Tibial artery (tissue), 4 donors: ENCODE data around the gene AMIGO3.
A peak's percentile ranks its signal among the peaks of the same experiment; 100 is the strongest.

Experiments used
- DNase-seq, 2 donors: peaks; one replicate each; pipeline ENCODE4 v3.0.0-alpha.2; 2019
- H3K27ac ChIP-seq, 2 donors: fragments of 200-600 bp; sonication (generic) in 1 of 2; 1 replicate in 1 of 2; 2 replicates in 1 of 2; pipeline ENCODE4 v1.5.1; 2018 to 2019; ENCODE audit warnings: mild to moderate bottlenecking in 1 of 2
- H3K27me3 ChIP-seq, 2 donors: fragments of 200-600 bp; sonication (generic) in 1 of 2; one replicate each; pipeline versions ENCODE4 v1.5.1 to v1.6.0; 2016 to 2019
- H3K36me3 ChIP-seq, 3 donors: fragments of 200-600 bp; sonication (generic) in 2 of 3; one replicate each; pipeline ENCODE4 v1.5.1; 2016 to 2019; ENCODE audit warnings: mild to moderate bottlenecking in 2 of 3
- H3K4me1 ChIP-seq, 4 donors: fragments of 200-600 bp; sonication (generic) in 2 of 4; 1 replicate in 3 of 4; 2 replicates in 1 of 4; pipeline ENCODE4 v1.5.1; 2016 to 2019
- H3K4me3 ChIP-seq, 2 donors: fragments of 200-600 bp; sonication (generic) in 1 of 2; 1 replicate in 1 of 2; 2 replicates in 1 of 2; pipeline ENCODE4 v1.5.1; 2018 to 2019; ENCODE audit warnings: mild to moderate bottlenecking in 2 of 2
- H3K9me3 ChIP-seq, 3 donors: fragments of 200-600 bp; sonication (generic) in 1 of 3; one replicate each; pipeline ENCODE4 v1.5.1; 2016 to 2019
- CTCF ChIP-seq, 2 experiments: fragments of 200-600 bp in 1 of 2; fragments of 450-650 bp in 1 of 2; IDR thresholded peaks; one replicate each; pipeline ENCODE4 v1.5.1; 2017 to 2019; ENCODE audit warnings: antibody characterized with exemption in 2 of 2, mild to moderate bottlenecking in 1 of 2, moderate library complexity in 1 of 2
- intact Hi-C: fragments of 100-400 bp; cut with DNase I; formaldehyde crosslinking; loops from one replicate; pipeline ENCODE4 v1.15.0; 2023; ENCODE audit warnings: low total_unique reads

Gene AMIGO3

GRCh38 chr3:49706456-49707112 is 12.9 kb downstream of the AMIGO3 start:
- Histone ChIP-seq H3K9me3 (no peaks in the 10 kb centered on the region), H3K4me3 (no peak overlapping the region), H3K27ac (no peak overlapping the region), H3K27me3 (no peaks in the 10 kb centered on the region), H3K4me1 (no peaks in the 10 kb centered on the region), H3K36me3 (peaks cover 18 to 81% (median 40%) of the 10 kb centered on the region in 3 donors)
- TF ChIP-seq CTCF (IDR thresholded peaks at IDR 0.05), result no peak
- intact Hi-C loops, result loop anchor here (10.0 kb wide), 1 partner anchor 108 kb away; the partner anchor contains the start of gene UBA7
- no peak for DNase-seq

- no peak overlapping the region for H3K27ac ChIP-seq
- no peaks in the 10 kb centered on the region for H3K9me3 ChIP-seq
- no peak overlapping the region for H3K4me3 ChIP-seq
- H3K27me3 ChIP-seq, result no peaks in the 10 kb centered on the region
- intact Hi-C loops, result loop anchor here (10.0 kb wide), 1 partner anchor 109 kb away; the partner anchor contains the start of gene UBA7
- H3K4me1 ChIP-seq, result no peaks in the 10 kb centered on the region
- no peak for DNase-seq
- H3K36me3 ChIP-seq, result peaks cover 28 to 81% (median 51%) of the 10 kb centered on the region in 3 donors
- no peak for TF ChIP-seq CTCF (IDR thresholded peaks at IDR 0.05)
These were observed 14.0 kb downstream of the AMIGO3 start for GRCh38 chr3:49705390-49705960.

- no peaks in the 10 kb centered on the region for H3K4me1 ChIP-seq
- H3K27ac ChIP-seq, result no peak overlapping the region
- intact Hi-C loops, result loop anchor here (10.0 kb wide), 1 partner anchor 110 kb away; the partner anchor contains the start of gene UBA7
- TF ChIP-seq CTCF (IDR thresholded peaks at IDR 0.05), result no peak
- no peak for DNase-seq
- no peaks in the 10 kb centered on the region for H3K27me3 ChIP-seq
- no peaks in the 10 kb centered on the region for H3K9me3 ChIP-seq
- H3K36me3 ChIP-seq, result peaks cover 28 to 90% (median 59%) of the 10 kb centered on the region in 3 donors
- no peak overlapping the region for H3K4me3 ChIP-seq
These were observed 14.9 kb downstream of the AMIGO3 start for GRCh38 chr3:49704629-49705028.

GRCh38 chr3:49703956-49704355 is 15.5 kb downstream of the AMIGO3 start:
- Histone ChIP-seq H3K27me3 (no peaks in the 10 kb centered on the region), H3K4me3 (no peak overlapping the region), H3K4me1 (no peaks in the 10 kb centered on the region), H3K27ac (no peak overlapping the region), H3K9me3 (no peaks in the 10 kb centered on the region), H3K36me3 (peaks cover 28 to 97% (median 64%) of the 10 kb centered on the region in 3 donors)
- TF ChIP-seq CTCF (IDR thresholded peaks at IDR 0.05), result no peak
- intact Hi-C loops, result loop anchor here (10.0 kb wide), 1 partner anchor 111 kb away; the partner anchor contains the start of gene UBA7
- no peak for DNase-seq

GRCh38 chr3:49703443-49703927 is 16.0 kb downstream of the AMIGO3 start:
- Histone ChIP-seq H3K4me3 (no peak overlapping the region), H3K27ac (no peak overlapping the region), H3K4me1 (no peaks in the 10 kb centered on the region), H3K36me3 (peaks cover 28 to 100% (median 69%) of the 10 kb centered on the region in 3 donors), H3K9me3 (no peaks in the 10 kb centered on the region), H3K27me3 (no peaks in the 10 kb centered on the region)
- peak; percentile 73 to 78 for TF ChIP-seq CTCF (IDR thresholded peaks at IDR 0.05)
- no peak for DNase-seq
- intact Hi-C loops, result loop anchor here (10.0 kb wide), 1 partner anchor 111 kb away; the partner anchor contains the start of gene UBA7
